ENCODE data around the gene ROR2. TPM values are rescaled to one million over a fixed set of nuclear protein-coding genes. Genes with fewer than 3 reads are reported as not detected.

ROR2 gene
- total RNA-seq, 8 experiments from 2014 or later, result 0.32 to 26.3 (median 7.4) TPM

DNA sequence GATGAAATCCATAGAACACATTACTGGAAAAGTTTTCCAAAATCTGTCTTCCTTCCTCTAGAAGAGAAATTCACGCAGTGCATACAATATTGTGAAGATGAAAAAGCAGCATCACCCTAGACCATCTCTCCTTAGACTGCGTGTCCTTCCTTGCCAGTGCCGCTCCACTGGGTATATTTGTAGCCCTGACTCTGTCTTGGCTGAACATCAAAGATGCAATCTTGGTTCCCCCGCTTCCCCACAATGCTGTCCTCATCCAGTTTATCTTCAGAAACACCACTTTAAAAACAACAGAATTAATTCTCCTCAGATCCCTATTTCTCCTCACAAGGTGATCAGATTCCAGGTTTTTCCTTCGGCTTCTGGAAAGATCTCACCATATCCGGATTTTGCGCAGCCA is 53.9 kb downstream of the ROR2 start:
- WGBS, 10 experiments, result 71 to 100% (median 95%) methylated on average over 1 to 7 of the region's 7 CpGs
- in situ Hi-C loops (cut with MboI; ENCODE audit: low pct_unique_long_range_greater_than_20kb in 2 of 9, low sequenced_read_pairs in 9 of 9, unreplicated experiment in 9 of 9), result no loop called here
- no peak overlapping the region for H3K27ac ChIP-seq
- no peak overlapping the region for H3K4me3 ChIP-seq
- H3K4me1 ChIP-seq (replicated peaks in 1 of 2), result peaks cover 43 to 46% of the 10 kb centered on the region in 2 donors
- no peak for ATAC-seq (replicated peaks in 6 of 8)

DNA sequence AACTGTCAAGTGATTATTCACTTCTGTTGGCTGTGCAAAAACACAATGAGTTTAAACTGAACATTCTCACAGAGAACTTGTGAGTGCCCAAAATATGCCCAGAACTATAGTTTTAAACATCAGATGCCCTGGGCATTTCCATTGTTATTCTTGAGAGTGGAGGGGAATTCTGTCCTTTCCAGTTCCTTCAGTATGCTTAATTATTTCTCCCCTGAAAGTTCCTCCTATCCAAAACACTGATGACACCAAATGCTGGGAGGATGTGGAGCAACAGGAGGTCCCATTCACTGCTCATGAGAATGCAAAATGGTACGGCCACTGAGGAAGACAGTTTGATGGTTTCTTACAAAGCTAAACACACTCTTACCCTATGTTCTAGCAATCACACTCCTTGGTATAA is 55.5 kb downstream of the ROR2 start:
- ATAC-seq (replicated peaks in 6 of 8), result no peak
- in situ Hi-C loops (cut with MboI; ENCODE audit: low pct_unique_long_range_greater_than_20kb in 2 of 9, low sequenced_read_pairs in 9 of 9, unreplicated experiment in 9 of 9), result no loop called here
- WGBS, 10 experiments, result 0 to 60% (median 50%) methylated on average over 1 of the region's 1 CpG; no CpG with 5 or more reads in 5 of the 10 experiments

DNA sequence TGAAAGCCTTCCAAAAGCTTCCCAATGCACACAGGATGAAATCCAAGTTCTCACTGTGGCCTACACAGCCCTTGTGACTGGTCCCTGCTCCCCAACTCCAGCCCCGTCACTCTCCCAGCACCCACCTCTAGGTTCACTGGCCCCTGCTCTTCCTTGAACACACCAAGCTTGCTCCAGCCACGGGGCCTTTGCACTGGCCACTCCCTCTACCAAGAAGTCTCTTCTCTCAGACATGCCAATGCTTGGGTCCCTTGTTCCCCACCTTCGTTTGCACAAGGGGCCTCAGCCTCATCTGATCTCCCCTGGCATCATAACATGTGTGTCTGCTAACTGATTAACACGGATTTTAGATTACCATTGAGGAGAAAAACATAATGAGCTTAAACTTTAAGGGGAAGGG is 56.0 kb downstream of the ROR2 start:
- no peak overlapping the region for H3K27ac ChIP-seq
- WGBS, 10 experiments, result 20 to 100% (median 74%) methylated on average over 1 to 3 of the region's 4 CpGs; no CpG with 5 or more reads in 4 of the 10 experiments
- H3K4me3 ChIP-seq, result no peak overlapping the region
- in situ Hi-C loops (cut with MboI; ENCODE audit: low pct_unique_long_range_greater_than_20kb in 2 of 9, low sequenced_read_pairs in 9 of 9, unreplicated experiment in 9 of 9), result no loop called here
- peaks cover 26 to 32% of the 10 kb centered on the region in 2 donors for H3K4me1 ChIP-seq (replicated peaks in 1 of 2)
- ATAC-seq (replicated peaks in 6 of 8), result no peak

More for the DNA sequence above, 55.5 kb downstream of the ROR2 start:
- Histone ChIP-seq H3K4me3 (no peak overlapping the region), H3K27ac (no peak overlapping the region), H3K4me1 (replicated peaks in 1 of 2) (peaks cover 31 to 37% of the 10 kb centered on the region in 2 donors)

DNA sequence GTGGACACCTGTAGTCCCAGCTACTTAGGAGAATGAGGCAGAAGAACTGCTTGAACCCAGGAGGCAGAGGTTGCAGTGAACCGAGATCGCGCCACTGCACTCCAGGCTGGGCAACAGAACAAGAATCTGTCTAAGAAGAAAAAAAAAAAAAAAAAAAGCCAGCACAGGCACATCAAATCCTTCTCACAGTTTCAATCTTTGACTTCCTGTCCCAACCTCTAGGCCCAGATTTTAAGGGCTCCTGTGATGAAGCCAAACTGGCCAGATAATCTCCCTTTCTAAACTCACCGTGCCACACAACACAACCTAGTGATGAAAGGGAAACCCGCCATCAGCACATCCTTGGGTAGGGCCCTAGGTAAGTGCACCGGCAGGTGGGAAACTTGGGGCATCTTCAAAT is 58.1 kb downstream of the ROR2 start:
- Histone ChIP-seq H3K4me1 (replicated peaks in 1 of 2) (peaks cover 9 to 14% of the 10 kb centered on the region in 2 donors), H3K27ac (no peak overlapping the region), H3K4me3 (no peak overlapping the region)
- in situ Hi-C loops (cut with MboI; ENCODE audit: low pct_unique_long_range_greater_than_20kb in 2 of 9, low sequenced_read_pairs in 9 of 9, unreplicated experiment in 9 of 9), result no loop called here
- 80 to 100% (median 100%) methylated on average over 1 to 5 of the region's 6 CpGs; no CpG with 5 or more reads in 4 of the 10 experiments for WGBS, 10 experiments
- no peak for ATAC-seq (replicated peaks in 6 of 8)

DNA sequence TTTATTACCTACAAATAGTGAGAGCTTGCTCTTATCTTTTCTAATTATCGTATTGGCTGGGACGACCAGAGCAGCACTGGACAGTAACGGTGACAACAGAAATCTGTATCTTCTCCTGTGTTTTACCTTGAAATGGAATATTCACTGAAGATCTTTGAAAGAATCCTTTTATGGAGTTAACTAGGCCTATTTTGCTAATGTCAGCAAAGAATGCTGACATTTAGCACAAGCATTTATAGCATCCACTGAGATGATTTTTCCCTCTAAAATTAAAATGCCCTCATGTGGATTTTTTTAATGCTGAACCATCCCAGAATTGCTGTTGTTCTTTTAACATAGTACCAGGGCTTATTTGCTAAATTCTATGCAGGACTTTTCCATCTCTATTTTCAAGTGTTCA is 59.4 kb downstream of the ROR2 start:
- H3K4me3 ChIP-seq, result no peak overlapping the region
- ATAC-seq (replicated peaks in 6 of 8), result peak in 1 of 8 experiments; percentile 11
- WGBS, 10 experiments, result 27 to 88% (median 65%) methylated on average over 1 to 3 of the region's 3 CpGs; no CpG with 5 or more reads in 1 of the 10 experiments
- peaks cover 0 to 4% of the 10 kb centered on the region in 2 donors for H3K4me1 ChIP-seq (replicated peaks in 1 of 2)
- no peak overlapping the region for H3K27ac ChIP-seq
- in situ Hi-C loops (cut with MboI; ENCODE audit: low pct_unique_long_range_greater_than_20kb in 2 of 9, low sequenced_read_pairs in 9 of 9, unreplicated experiment in 9 of 9), result no loop called here

DNA sequence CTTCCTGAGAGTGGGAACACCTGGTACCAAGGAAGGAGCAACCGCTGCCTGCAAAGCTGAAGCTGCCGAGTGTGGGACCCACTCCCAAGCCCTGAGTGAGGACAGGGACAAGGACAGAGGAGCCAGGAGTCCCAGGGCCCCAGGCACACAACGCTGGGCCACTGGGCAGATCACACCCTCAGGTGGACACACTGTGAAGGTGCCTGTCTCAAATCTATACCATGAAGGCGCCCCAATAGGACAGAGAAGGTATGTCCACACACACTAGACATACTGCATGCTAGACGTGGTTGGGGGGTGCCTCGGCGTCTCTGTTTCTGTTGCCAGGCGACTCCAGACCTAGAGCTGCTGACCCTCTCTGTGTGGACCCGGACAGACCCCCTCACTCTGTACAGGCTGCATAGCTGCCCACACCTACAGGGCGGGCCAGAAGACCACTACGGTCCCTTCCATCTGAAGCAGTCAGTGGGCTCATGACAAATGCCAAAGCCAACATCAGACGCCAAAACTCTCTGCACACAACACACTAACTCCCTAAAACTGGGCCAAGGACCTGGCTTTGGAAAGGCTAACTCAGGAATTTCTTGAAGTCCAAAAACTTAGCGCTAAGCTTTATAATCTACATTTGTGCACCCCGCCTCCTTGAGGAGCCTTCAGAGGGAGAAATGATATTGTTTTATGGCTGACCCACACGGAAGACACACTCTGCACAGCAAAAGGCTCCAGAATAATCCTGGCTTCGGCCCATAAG is 60.7 kb downstream of the ROR2 start:
- H3K27ac ChIP-seq, result no peak overlapping the region
- H3K4me3 ChIP-seq, result no peak overlapping the region
- 80 to 100% (median 91%) methylated on average over 1 to 8 of the region's 16 CpGs for WGBS, 10 experiments
- peaks cover 0 to 14% of the 10 kb centered on the region in 2 donors for H3K4me1 ChIP-seq (replicated peaks in 1 of 2)
- no peak for ATAC-seq (replicated peaks in 6 of 8)
- in situ Hi-C loops (cut with MboI; ENCODE audit: low pct_unique_long_range_greater_than_20kb in 2 of 9, low sequenced_read_pairs in 9 of 9, unreplicated experiment in 9 of 9), result no loop called here

DNA sequence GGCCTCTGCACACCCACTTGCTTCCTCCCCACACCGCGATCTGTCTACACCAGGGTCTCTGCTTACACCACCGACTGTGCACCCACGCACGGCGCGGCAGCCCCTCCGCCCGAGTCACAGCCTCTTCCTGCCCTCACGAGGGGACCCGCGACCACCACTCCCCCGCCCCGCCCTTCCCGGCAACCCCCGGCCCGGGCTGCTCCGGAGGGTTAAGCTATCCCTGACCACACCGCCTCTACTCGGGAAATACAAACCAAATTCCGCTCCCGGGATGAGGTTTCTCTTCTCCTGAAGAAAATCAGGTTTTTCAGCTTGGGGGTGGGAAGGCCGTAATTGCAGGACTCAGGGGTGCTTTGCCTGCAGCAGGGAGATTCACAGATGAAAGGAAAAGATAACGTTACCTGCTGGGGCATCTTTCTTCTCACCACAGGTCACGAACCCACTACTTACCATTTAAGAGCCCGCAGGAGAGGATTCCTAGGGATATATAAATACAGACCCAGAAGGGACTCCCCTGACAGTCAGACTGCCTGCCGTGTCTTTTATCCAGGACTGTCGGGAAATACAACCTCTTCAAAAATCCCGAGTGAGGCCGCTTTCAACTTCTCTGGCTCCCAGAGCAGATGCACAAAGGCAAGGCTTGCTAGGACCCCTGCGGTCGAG is 63.5 kb downstream of the ROR2 start:
- Histone ChIP-seq H3K4me3 (no peak overlapping the region), H3K27ac (no peak overlapping the region), H3K4me1 (replicated peaks in 1 of 2) (peaks cover 0 to 14% of the 10 kb centered on the region in 2 donors)
- in situ Hi-C loops (cut with MboI; ENCODE audit: low pct_unique_long_range_greater_than_20kb in 2 of 9, low sequenced_read_pairs in 9 of 9, unreplicated experiment in 9 of 9), result no loop called here
- 20 to 84% (median 69%) methylated on average over 1 to 6 of the region's 32 CpGs; no CpG with 5 or more reads in 6 of the 10 experiments for WGBS, 10 experiments
- ATAC-seq (replicated peaks in 6 of 8), result peak in 2 of 8 experiments; percentile 33 to 35

DNA sequence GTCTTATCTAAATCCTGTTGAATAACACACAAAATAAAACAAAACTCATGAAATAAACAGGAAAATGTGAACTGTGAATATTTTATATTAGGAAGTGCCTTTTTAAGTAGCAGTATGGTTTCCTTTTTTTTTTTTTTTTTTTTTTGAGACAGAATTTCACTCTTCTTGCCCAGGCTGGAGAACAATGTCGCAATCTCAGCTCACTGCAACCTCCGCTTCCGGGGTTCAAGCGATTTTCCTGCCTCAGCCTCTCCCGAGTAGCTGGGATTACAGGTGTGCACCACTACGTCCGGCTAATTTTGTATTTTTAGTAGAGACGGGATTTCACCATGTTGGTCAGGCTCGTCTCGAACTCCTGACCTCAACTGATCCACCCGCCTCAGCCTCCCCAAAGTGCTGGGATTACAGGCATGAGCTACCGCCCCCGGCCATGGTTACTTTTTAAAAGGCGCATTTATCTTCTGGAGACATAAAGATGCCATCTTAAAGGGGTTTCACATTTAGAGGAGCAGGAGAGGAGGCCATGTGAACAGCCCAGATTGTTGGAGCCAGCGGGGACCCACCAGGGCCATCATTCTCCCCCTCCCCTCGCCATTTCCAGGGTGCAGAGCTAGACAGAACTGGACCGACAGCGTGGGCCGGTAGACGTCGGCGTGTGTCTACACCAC is 64.1 kb downstream of the ROR2 start:
- ATAC-seq (replicated peaks in 6 of 8), result no peak
- in situ Hi-C loops (cut with MboI; ENCODE audit: low pct_unique_long_range_greater_than_20kb in 2 of 9, low sequenced_read_pairs in 9 of 9, unreplicated experiment in 9 of 9), result no loop called here
- 83 to 100% (median 89%) methylated on average over 1 to 9 of the region's 22 CpGs for WGBS, 10 experiments
- Histone ChIP-seq H3K27ac (no peak overlapping the region), H3K4me3 (no peak overlapping the region), H3K4me1 (replicated peaks in 1 of 2) (peaks cover 0 to 13% of the 10 kb centered on the region in 2 donors)

DNA sequence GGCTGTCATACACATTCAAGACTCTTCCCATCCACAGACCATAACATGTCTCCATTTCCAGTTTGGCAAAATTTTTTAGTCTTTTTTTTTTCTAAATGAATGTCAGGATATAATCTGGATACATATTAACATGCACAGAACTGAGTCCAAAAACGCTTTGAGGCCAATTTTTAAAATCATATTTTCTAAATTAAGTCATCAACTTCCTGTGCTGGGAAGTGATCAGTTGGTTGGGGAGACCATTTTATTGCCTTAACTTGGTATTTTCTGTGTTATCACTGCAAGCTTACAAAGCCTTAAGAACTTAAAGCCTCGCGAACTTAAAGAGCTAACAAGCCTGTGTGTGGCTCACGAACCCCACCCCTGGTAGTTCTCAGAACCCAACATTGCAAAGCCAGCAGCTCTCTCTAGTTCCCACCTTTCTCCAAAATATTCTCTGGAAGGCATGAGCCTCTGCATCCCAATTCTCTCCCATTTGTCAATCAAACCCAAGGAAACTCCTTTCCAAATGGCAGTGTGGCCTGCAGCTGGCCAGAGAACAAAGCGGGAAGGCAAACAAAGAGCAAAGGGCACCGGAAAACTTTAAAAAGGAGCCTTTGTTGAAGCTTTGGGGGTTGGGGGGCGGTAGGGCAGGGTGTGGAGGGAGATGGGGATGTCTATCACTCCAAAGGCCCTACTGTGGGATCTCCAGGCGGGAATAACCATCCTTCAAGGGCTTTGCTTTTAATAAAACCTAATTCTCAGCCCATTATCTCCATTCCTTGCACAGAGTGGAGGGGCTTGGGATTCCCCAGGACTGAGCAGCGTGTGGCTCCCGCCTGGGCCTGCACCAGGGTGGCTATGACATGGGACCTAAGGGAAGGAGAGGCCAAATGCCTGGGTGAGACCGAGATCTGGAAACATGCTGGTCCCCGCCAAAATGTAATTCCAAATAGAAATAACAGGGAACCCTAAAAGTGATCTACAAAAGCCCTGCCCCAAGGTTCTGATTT is 65.0 kb downstream of the ROR2 start:
- in situ Hi-C loops (cut with MboI; ENCODE audit: low pct_unique_long_range_greater_than_20kb in 2 of 9, low sequenced_read_pairs in 9 of 9, unreplicated experiment in 9 of 9), result no loop called here
- Histone ChIP-seq H3K4me3 (no peak overlapping the region), H3K4me1 (replicated peaks in 1 of 2) (peaks cover 0 to 10% of the 10 kb centered on the region in 2 donors), H3K27ac (no peak overlapping the region)
- no peak for ATAC-seq (replicated peaks in 6 of 8)
- WGBS, 10 experiments, result 0 to 100% (median 64%) methylated on average over 1 to 8 of the region's 12 CpGs; no CpG with 5 or more reads in 1 of the 10 experiments

DNA sequence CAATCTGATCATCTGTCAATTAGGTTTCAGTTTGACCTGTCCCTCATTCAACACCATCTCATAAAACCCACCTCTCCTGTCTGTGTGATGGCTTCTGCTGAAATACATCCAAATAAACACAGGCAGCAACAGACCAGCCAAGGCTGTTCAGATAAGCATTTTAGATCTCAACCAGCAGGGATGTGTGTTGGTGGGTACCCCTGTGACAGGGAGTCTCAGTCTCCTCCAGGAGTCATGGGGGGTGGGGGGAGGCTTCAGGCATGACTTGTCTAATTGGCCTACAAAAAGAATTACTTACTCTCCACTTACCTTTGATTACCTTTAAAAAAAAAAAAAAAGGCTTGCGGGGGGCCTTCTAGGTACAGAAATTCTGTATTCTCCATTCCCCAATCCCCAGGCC is 65.9 kb downstream of the ROR2 start:
- ATAC-seq (replicated peaks in 6 of 8), result no peak
- H3K27ac ChIP-seq, result no peak overlapping the region

DNA sequence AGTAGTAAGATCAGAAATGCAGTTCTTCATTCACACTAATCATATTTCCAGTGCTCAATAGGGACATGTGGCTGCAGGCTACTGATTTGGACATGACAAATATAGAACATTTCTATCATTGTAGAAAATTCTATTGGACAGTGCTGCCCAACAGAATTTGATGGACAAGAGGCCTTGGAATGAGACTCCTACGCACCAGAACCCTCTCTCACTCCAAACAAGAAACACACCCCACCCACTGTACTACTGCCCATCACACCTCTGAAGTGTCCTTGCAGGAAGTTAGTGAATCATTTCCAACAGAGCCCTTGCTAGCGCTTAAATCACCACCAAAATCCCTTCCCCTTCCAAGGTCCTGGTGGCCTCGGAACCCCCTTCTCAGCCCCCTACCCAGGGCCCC is 66.5 kb downstream of the ROR2 start:
- in situ Hi-C loops (cut with MboI; ENCODE audit: low pct_unique_long_range_greater_than_20kb in 2 of 9, low sequenced_read_pairs in 9 of 9, unreplicated experiment in 9 of 9), result no loop called here
- Histone ChIP-seq H3K27ac (no peak overlapping the region), H3K4me3 (no peak overlapping the region), H3K4me1 (replicated peaks in 1 of 2) (peaks cover 0 to 10% of the 10 kb centered on the region in 2 donors)
- ATAC-seq (replicated peaks in 6 of 8), result no peak
- 50 to 100% (median 71%) methylated on average over 1 of the region's 3 CpGs; no CpG with 5 or more reads in 7 of the 10 experiments for WGBS, 10 experiments

More for the DNA sequence above, 65.9 kb downstream of the ROR2 start:
- WGBS, 10 experiments, result 71 to 100% (median 90%) methylated on average over 1 of the region's 1 CpG; no CpG with 5 or more reads in 6 of the 10 experiments
- no peak overlapping the region for H3K4me3 ChIP-seq
- peaks cover 0 to 10% of the 10 kb centered on the region in 2 donors for H3K4me1 ChIP-seq (replicated peaks in 1 of 2)
- in situ Hi-C loops (cut with MboI; ENCODE audit: low pct_unique_long_range_greater_than_20kb in 2 of 9, low sequenced_read_pairs in 9 of 9, unreplicated experiment in 9 of 9), result no loop called here

DNA sequence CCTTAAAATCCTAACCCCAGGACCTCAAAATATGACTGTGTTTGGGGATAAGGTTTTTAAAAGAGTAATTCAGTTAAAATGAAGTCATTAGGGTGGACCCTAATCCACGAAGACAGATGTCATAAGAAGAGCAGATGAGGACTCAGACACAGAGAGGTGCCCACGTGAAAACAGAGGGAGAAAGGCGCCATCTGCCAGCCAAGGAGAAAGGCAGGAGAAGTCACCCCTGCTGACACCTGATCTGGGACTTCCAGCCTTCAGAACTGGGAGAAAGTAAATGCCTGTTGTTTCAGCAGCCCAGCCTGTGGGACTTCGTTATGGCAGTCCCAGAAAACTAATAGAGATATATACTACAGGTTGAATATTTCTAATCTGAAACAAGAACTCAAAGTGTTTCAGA is 67.4 kb downstream of the ROR2 start:
- no peak for ATAC-seq (replicated peaks in 6 of 8)
- 20 to 100% (median 80%) methylated on average over 2 to 4 of the region's 4 CpGs; no CpG with 5 or more reads in 4 of the 10 experiments for WGBS, 10 experiments
- peaks cover 6 to 18% of the 10 kb centered on the region in 2 donors for H3K4me1 ChIP-seq (replicated peaks in 1 of 2)
- in situ Hi-C loops (cut with MboI; ENCODE audit: low pct_unique_long_range_greater_than_20kb in 2 of 9, low sequenced_read_pairs in 9 of 9, unreplicated experiment in 9 of 9), result no loop called here
- no peak overlapping the region for H3K4me3 ChIP-seq
- H3K27ac ChIP-seq, result no peak overlapping the region
